GM12878 (cell line): ENCODE data around the gene SSRP1. TPM values are rescaled to one million over a fixed set of nuclear protein-coding genes. Genes with fewer than 3 reads are reported as not detected.

Experiments
- BCL11A ChIP-seq: IDR thresholded peaks from 2 replicates; pipeline ENCODE4 v1.6.1; 2011; ENCODE audit warnings: low read depth, low read length
- CBX3 ChIP-seq: fragments of 200-600 bp; sonication (generic); IDR thresholded peaks from 2 replicates; pipeline ENCODE4 v1.6.1; 2016; ENCODE audit warnings: low read depth, borderline replicate concordance
- CBX5 ChIP-seq: sonication (generic); IDR thresholded peaks from 2 replicates; pipeline ENCODE4 v1.6.1; 2016; ENCODE audit warnings: low read depth, moderate library complexity, mild to moderate bottlenecking, inconsistent platforms
- CUX1 ChIP-seq: IDR thresholded peaks from 2 replicates; pipeline ENCODE4 v1.6.1; 2012; ENCODE audit warnings: improper control_type of control experiment, low read depth, low read length; ENCODE audit not compliant: insufficient replicate concordance
- E4F1 ChIP-seq: fragments of 450-650 bp; IDR thresholded peaks from 2 replicates; pipeline ENCODE4 v1.6.1; 2018; ENCODE audit warnings: borderline replicate concordance, mild to moderate bottlenecking; ENCODE audit not compliant: partially characterized antibody
- EED ChIP-seq: sonication (generic); IDR thresholded peaks from 2 replicates; pipeline ENCODE4 v1.6.1; 2016; ENCODE audit warnings: antibody characterized with exemption, low read depth
- FOXK2 ChIP-seq: fragments of 450-650 bp; IDR thresholded peaks from 2 replicates; pipeline ENCODE4 v1.6.1; 2017; ENCODE audit warnings: mild to moderate bottlenecking, moderate library complexity
- HCFC1 ChIP-seq: fragments of 150-350 bp; IDR thresholded peaks from 2 replicates; pipeline ENCODE4 v1.6.1; 2014; ENCODE audit warnings: low read length
- HDAC2 ChIP-seq: fragments of 200-600 bp; sonication (generic); IDR thresholded peaks from 2 replicates; pipeline ENCODE4 v1.6.1; 2017
- HDAC6 ChIP-seq: fragments of 200-600 bp; sonication (generic); IDR thresholded peaks from one replicate; pipeline ENCODE4 v1.8.0; 2017; ENCODE audit warnings: antibody characterized with exemption; ENCODE audit not compliant: unreplicated experiment
- IRF4 ChIP-seq: IDR thresholded peaks from 2 replicates; pipeline ENCODE4 v1.6.1; 2011; ENCODE audit warnings: low read depth, low read length
- MEF2A ChIP-seq: IDR thresholded peaks from 2 replicates; pipeline ENCODE4 v1.6.1; 2011; ENCODE audit warnings: low read depth, mild to moderate bottlenecking, low read length, moderate library complexity; ENCODE audit not compliant: insufficient read depth
- MLLT1 ChIP-seq: fragments of 450-650 bp; IDR thresholded peaks from 2 replicates; pipeline ENCODE4 v1.6.1; 2016; ENCODE audit warnings: mild to moderate bottlenecking
- MXI1 ChIP-seq: fragments of 150-350 bp; IDR thresholded peaks from 2 replicates; pipeline ENCODE4 v1.6.1; 2011; ENCODE audit warnings: low read depth, mild to moderate bottlenecking, inconsistent platforms, low read length, improper control_type of control experiment
- NFYB ChIP-seq: IDR thresholded peaks from 2 replicates; pipeline ENCODE4 v1.6.1; 2011; ENCODE audit warnings: low read depth, mild to moderate bottlenecking, low read length, improper control_type of control experiment, moderate library complexity; ENCODE audit not compliant: insufficient read depth
- NR2C2 ChIP-seq: IDR thresholded peaks from 2 replicates; pipeline ENCODE4 v1.6.1; 2011; ENCODE audit warnings: borderline replicate concordance, low read depth; ENCODE audit not compliant: control insufficient read depth, insufficient read length
- RB1 ChIP-seq: fragments of 450-650 bp; formaldehyde crosslinking; IDR thresholded peaks from 2 replicates; pipeline ENCODE4 v1.6.1; 2017; ENCODE audit warnings: mild to moderate bottlenecking, borderline replicate concordance
- RCOR1 ChIP-seq: conservative IDR thresholded peaks from 2 replicates; pipeline ENCODE4 v1.6.1; 2012; ENCODE audit warnings: low read depth, low read length, improper control_type of control experiment
- SREBF2 ChIP-seq: IDR thresholded peaks from 2 replicates; pipeline ENCODE4 v1.6.1; 2012; ENCODE audit warnings: mild to moderate bottlenecking, low read length
- SRF ChIP-seq, 2 experiments: IDR thresholded peaks; 2 replicates each; pipeline ENCODE4 v1.6.1; 2011; ENCODE audit warnings: low read depth in 2 of 2, low read length in 2 of 2, mild to moderate bottlenecking in 1 of 2, moderate library complexity in 1 of 2
- SUPT20H ChIP-seq: IDR thresholded peaks from 2 replicates; pipeline ENCODE4 v1.6.1; 2011; ENCODE audit warnings: low read depth, mild to moderate bottlenecking, low read length, moderate library complexity, borderline replicate concordance; ENCODE audit not compliant: control insufficient read depth
- ZNF217 ChIP-seq: fragments of 450-650 bp; IDR thresholded peaks from 2 replicates; pipeline ENCODE4 v1.6.1; 2017; ENCODE audit warnings: antibody characterized with exemption, mild to moderate bottlenecking
- polyA plus RNA-seq, 11 experiments: library from polyadenylated mRNA; depleted of rRNA in 4 of 11; unstranded in 6 of 11; stranded (reverse) in 5 of 11; fragments of >200 nt; fragmentation: Nextera tagmentation in 4 of 11; fragmentation: Illumina TruSeq in 1 of 11; extraction: Ambion mirVana in 4 of 11; extraction: Trizol in 1 of 11; gene quantifications; 1 replicate in 1 of 11; 2 replicates in 10 of 11; pipeline versions ENCODE4 v1.2.1 to v1.2.3, GENCODE V29; 2011 to 2016; ENCODE audit warnings: inconsistent platforms in 2 of 11, missing spikeins in 2 of 11, low read depth in 1 of 11
- total RNA-seq, 4 experiments: library from RNA; depleted of rRNA in 3 of 4; stranded (reverse); fragments of >200 nt in 3 of 4; fragmentation: Illumina TruSeq in 1 of 4; extraction: Trizol in 1 of 4; gene quantifications; 2 replicates each; pipeline versions ENCODE4 v1.2.1 to v1.2.3, GENCODE V29; 2013 to 2021

The SSRP1 gene
- total and polyA plus RNA-seq, 10 of the 15 experiments (the other 5 are each of a cell fraction or from before 2014, with no cell fraction given): 73.6 to 279 (median 138) TPM

GRCh38 chr11:57324886-57325734 lies 10.6 kb downstream of the SSRP1 start, which contains the start of gene TNKS1BP1 (continued):
- TF ChIP-seq CUX1: no peak
- TF ChIP-seq BCL11A: no peak
- TF ChIP-seq ZNF217: no peak
- TF ChIP-seq NR2C2: no peak
- TF ChIP-seq FOXK2: no peak
- TF ChIP-seq RB1: peak; percentile 80; the same call in 1 of the 2 replicates
- no peak for TF ChIP-seq CBX3
- no peak for TF ChIP-seq E4F1
- no peak for TF ChIP-seq NFYB
- peak; percentile 55; the same call in 1 of the 2 replicates for TF ChIP-seq MXI1
- no peak for TF ChIP-seq CBX5
- no peak for TF ChIP-seq HDAC6
- TF ChIP-seq MLLT1: peak; percentile 94
- no peak; the same call in 1 of the 2 replicates for TF ChIP-seq EED
- no peak for TF ChIP-seq HDAC2
- TF ChIP-seq SUPT20H: no peak
- TF ChIP-seq RCOR1: no peak
- TF ChIP-seq HCFC1: no peak; the same call in none of the 2 replicates
- no peak for TF ChIP-seq IRF4
- 0 out of 4 replicates have a peak, but pooled peaks of 1 of the 2 experiments have one; percentile 54 for TF ChIP-seq SRF (IDR thresholded peaks at IDR 0.05; ENCODE audit: low read depth in 2 of 2, low read length in 2 of 2)
- TF ChIP-seq SREBF2: no peak
- no peak for TF ChIP-seq MEF2A
